ENCODE results near the gene DEFB113.

Gene DEFB113

DNA sequence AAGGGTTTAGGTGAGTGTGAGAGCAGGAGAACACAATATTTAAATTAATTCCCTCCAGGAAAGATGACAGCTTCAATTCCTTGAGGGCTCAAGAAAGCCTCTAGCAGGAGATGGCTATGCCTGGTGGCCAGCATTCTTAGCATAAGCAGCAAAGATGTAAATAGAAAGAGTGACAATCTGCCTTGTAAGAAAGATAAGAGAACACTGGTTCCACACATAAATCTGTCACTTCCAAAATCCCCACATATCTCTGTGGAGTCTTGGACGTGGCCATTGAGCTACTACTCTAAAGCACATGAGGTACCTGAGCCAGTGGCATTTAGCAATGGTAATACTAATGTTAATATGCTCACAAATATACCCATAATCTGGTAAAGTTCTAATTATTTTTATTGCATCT is 34.7 kb downstream of the DEFB113 start:
- DNase-seq = no peak

DNA sequence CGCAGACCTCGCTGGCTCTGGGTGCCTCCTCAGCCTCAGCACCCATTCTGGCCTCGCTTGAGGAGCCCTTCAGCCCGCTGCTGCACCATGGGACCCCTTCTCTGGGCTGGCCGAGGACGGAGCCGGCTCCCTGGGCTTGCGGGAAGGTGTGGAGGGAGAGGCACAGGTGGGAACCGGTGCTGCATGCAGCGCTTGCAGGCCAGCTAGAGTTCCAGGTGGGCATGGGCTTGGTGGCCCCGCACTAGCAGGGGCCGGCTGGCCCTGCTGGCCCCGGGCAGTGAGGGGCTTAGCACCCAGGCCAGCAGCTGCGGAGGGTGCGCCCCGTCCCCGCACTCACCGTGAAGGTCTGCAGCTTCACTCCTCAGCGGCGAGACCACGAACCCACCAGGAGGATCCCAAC is 35.9 kb downstream of the DEFB113 start:
- no peak for DNase-seq

DNA sequence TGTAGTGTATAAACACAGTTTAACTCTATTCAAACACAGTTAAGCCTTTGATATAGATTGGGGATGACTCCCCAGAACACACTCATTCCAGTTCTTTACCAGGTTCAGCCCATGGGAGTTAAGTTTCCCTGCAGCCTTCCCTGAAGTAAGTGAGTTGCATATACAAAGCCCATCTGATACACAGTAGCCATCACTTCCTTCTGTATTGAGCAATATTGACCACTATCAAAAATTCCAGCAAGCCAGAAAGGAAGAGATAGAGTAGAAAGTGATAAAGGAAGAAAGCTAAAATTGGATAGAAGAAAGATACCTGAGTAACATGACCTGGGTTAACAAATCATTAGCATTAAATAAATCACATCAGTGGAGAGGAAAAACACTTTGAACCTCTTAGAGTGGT is 40.1 kb downstream of the DEFB113 start:
- no peak for DNase-seq

DNA sequence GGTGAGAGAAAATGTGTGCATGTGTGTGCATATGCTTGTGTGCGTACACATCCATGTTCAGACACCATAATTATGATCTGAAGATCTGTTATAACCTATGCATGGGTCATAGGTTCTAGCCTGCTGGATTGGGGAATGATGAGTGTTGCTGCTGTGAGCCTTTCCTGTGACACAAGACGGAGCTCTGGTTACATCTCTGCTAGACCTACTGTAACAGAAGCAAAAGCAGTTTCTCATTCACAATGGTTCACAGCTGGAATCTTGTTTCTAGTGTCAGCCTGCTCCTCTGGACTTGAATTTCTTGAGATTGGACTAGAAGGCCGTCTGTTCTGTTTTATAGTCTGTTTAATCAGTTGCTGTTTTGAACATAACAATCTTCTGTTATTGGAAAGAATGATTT is 45.6 kb downstream of the DEFB113 start:
- DNase-seq = no peak

DNA sequence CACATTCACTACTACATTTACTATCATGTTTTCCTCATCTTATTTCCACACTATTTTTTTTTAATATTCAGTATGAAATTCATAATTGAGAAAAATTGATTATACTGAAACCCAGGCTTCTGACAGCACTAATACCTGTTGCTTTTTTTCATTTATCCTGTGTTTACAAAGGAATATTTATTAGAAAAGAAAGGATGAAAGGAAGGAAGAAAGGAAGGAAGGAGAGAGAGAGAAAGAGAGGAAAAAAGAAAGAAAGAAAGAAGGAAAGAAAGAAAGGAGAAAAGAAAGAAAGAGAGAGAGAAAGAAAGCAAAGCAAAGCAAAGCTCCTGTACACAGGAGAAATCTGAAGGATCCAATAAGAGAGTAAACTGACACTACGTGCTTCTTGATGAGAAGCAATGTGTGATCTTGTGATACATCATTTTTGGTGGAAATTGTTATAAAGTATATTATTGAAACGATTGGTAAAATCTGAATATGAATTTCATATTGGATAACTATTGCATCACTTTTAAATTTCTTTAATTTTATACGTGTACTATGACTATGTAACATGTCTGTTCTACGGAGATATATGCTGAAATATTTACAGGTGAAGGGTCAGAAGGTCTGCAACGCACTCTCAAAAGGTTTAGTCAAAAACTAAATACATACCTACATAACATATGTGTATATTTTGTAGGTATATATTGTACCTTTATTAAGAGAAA is 49.3 kb downstream of the DEFB113 start:
- DNase-seq = no peak

DNA sequence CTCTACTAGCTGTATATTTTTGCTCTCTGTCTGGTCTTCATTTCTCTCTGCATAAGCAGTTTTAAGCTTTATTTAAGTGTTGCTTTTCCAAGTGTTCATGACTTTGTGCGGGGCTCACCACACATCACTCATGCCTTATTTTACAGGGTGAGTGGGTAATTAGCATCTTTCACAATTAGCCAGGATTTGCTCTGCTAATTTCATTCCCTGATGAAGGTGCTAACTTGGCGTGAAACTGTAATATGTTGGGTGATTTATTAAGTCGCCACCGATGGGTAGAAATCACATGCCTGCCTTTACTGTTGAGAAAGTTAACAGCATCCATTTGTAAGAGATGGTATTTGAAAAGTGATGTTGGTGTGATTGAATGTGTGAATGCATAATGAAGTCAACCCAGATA is 50.2 kb downstream of the DEFB113 start:
- DNase-seq = no peak

DNA sequence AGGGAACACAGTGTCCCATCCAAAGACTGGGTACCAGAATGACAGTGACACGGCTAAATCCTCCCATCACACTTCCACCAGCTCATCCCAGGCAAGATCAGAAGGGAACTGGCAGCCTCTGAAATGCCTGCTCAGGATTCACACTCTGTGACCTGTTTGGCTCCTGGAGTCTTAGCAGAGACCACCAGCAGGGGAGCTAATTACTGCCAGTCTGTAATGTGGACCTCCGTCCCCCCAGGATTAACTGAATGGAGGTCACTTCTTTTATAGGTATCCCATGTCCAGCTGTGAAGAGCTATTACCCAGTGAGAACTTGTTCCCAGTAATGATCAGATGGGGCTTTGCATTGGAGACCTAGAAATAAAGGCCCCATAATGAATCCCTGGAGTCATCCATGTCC is 50.6 kb downstream of the DEFB113 start:
- no peak for DNase-seq
